K562 (cell line): ENCODE measurements around the gene PSD2. TPM values are rescaled to one million over a fixed set of nuclear protein-coding genes. Genes with fewer than 3 reads are reported as not detected.

Experiments
- ARNT ChIP-seq, 2 experiments: fragments of 450-650 bp; IDR thresholded peaks; 2 replicates each; pipeline ENCODE4 v1.6.1; 2016; ENCODE audit warnings: mild to moderate bottlenecking in 1 of 2
- CBX2 ChIP-seq: fragments of 200-600 bp; sonication (generic); IDR thresholded peaks from one replicate; pipeline ENCODE4 v1.6.1; 2012; ENCODE audit warnings: mild to moderate bottlenecking, low read length, inconsistent platforms; ENCODE audit not compliant: insufficient read depth, poor library complexity, severe bottlenecking
- ELK3 ChIP-seq: fragments of 450-650 bp; formaldehyde crosslinking; IDR thresholded peaks from 2 replicates; pipeline ENCODE4 v1.4.0; 2020; ENCODE audit warnings: mild to moderate bottlenecking
- EWSR1 ChIP-seq: fragments of 450-650 bp; IDR thresholded peaks from 2 replicates; pipeline ENCODE4 v1.6.1; 2018; ENCODE audit warnings: borderline replicate concordance, mild to moderate bottlenecking, low read depth, moderate library complexity; ENCODE audit not compliant: partially characterized antibody
- FOSL1 ChIP-seq: fragments of 200-800 bp; sonication (Bioruptor generic); conservative IDR thresholded peaks from 2 replicates; pipeline ENCODE4 v1.6.1; 2016; ENCODE audit warnings: missing genetic modification characterization, missing compliant biosample characterization
- HMGXB4 ChIP-seq: sonication (generic); formaldehyde crosslinking; IDR thresholded peaks from 2 replicates; pipeline ENCODE4 v1.8.1; 2023; ENCODE audit warnings: mild to moderate bottlenecking, missing genetic modification reagents
- KAT2B ChIP-seq: IDR thresholded peaks from one replicate; pipeline ENCODE4 v1.6.1; 2012; ENCODE audit warnings: low read depth, mild to moderate bottlenecking, control low read depth, inconsistent platforms, low read length, moderate library complexity
- PTTG1 ChIP-seq: fragments of 450-650 bp; IDR thresholded peaks from 2 replicates; pipeline ENCODE4 v1.6.1; 2016; ENCODE audit warnings: low read depth, mild to moderate bottlenecking, missing genetic modification characterization, missing compliant biosample characterization
- RREB1 ChIP-seq: fragments of 250-450 bp; sonication (Bioruptor Pico); IDR thresholded peaks from 2 replicates; pipeline ENCODE4 v1.4.0; 2020
- SMARCE1 ChIP-seq: fragments of 450-650 bp; IDR thresholded peaks from 2 replicates; pipeline ENCODE4 v1.7.1; 2016; ENCODE audit warnings: mild to moderate bottlenecking
- ZNF12 ChIP-seq: sonication (generic); formaldehyde crosslinking; IDR thresholded peaks from 2 replicates; pipeline ENCODE4 v1.4.0; 2020; ENCODE audit warnings: mild to moderate bottlenecking, missing genetic modification reagents
- ZNF274 ChIP-seq: IDR thresholded peaks from 2 replicates; pipeline ENCODE4 v1.6.1; 2011; ENCODE audit warnings: low read depth, mild to moderate bottlenecking, low read length, moderate library complexity, borderline replicate concordance
- ZNF449 ChIP-seq: fragments of 250-450 bp; sonication (Bioruptor Pico); IDR thresholded peaks from 2 replicates; pipeline ENCODE4 v1.8.0; 2022; ENCODE audit warnings: moderate library complexity, mild to moderate bottlenecking, inconsistent platforms
- ZSCAN29 ChIP-seq: fragments of 450-650 bp; IDR thresholded peaks from 2 replicates; pipeline ENCODE4 v1.6.1; 2017
- polyA plus RNA-seq, 8 experiments: library from polyadenylated mRNA; depleted of rRNA in 4 of 8; stranded (reverse) in 5 of 8; unstranded in 3 of 8; fragments of >200 nt; fragmentation: Nextera tagmentation in 2 of 8; fragmentation: Illumina TruSeq in 1 of 8; extraction: Ambion mirVana in 2 of 8; extraction: Trizol in 1 of 8; gene quantifications; 2 replicates each; pipeline versions ENCODE4 v1.2.1 to v1.2.3, GENCODE V29; 2011 to 2014; ENCODE audit warnings: inconsistent platforms in 1 of 8, missing spikeins in 1 of 8
- total RNA-seq, 7 experiments: library from RNA; depleted of rRNA in 6 of 7; stranded (reverse); fragments of >200 nt in 6 of 7; fragmentation: Illumina TruSeq in 2 of 7; extraction: Trizol in 2 of 7; gene quantifications; 2 replicates each; pipeline versions ENCODE4 v1.2.1 to v1.2.3, GENCODE V29; 2011 to 2021; ENCODE audit warnings: low replicate concordance in 1 of 7

PSD2 gene
- total and polyA plus RNA-seq, 9 of the 15 experiments (the other 6 are each of a cell fraction or from before 2014, with no cell fraction given) = 0.01 to 0.09 (median 0.04) TPM; not detected in 4

GRCh38 chr5:139747583-139748504 lies 47.8 kb upstream of the PSD2 start (continued):
- TF ChIP-seq ZNF449 (CRISPR knock-in tag) (no peak), CBX2 (no peak), PTTG1 (no peak), ZNF274 (no peak), FOSL1 (tag) (no peak), KAT2B (no peak), ELK3 (CRISPR knock-in tag) (no peak), ARNT (IDR thresholded peaks at IDR 0.05) (no peak), ZNF12 (CRISPR knock-in tag) (no peak), SMARCE1 (0 out of 2 replicates have a peak, but pooled peaks have one; percentile 37), RREB1 (CRISPR knock-in tag) (0 out of 2 replicates have a peak, but pooled peaks have one; percentile 26), HMGXB4 (CRISPR knock-in tag) (no peak), ZSCAN29 (no peak), EWSR1 (no peak)
